ENCODE data around the gene TMEM154. TPM values are rescaled to one million over a fixed set of nuclear protein-coding genes. Genes with fewer than 3 reads are reported as not detected.

TMEM154 gene
- total RNA-seq, 1 experiment from 2014 or later, result 2.6 TPM

- Histone ChIP-seq H3K36me3 (ENCODE audit: insufficient read depth, low read length, poor library complexity, severe bottlenecking) (no peaks in the 10 kb centered on the region), H3K9me3 (ENCODE audit: low read depth, low read length, poor library complexity, severe bottlenecking) (no peaks in the 10 kb centered on the region), H3K4me1 (ENCODE audit: insufficient read depth, low read length, poor library complexity, severe bottlenecking) (no peaks in the 10 kb centered on the region), H3K4me3 (ENCODE audit: low read depth, low read length, poor library complexity, severe bottlenecking) (no peak overlapping the region), H3K27me3 (replicated peaks; ENCODE audit: insufficient read depth, low read depth, low read length, poor library complexity) (no peaks in the 10 kb centered on the region), H3K27ac (ENCODE audit: low read depth, low read length, poor library complexity, severe bottlenecking) (no peak overlapping the region)
- TF ChIP-seq EZH2 (IDR thresholded peaks at IDR 0.05; ENCODE audit: borderline replicate concordance, low read depth, low read length, poor library complexity, severe bottlenecking), result no peak
- no peak for TF ChIP-seq CTCF (conservative IDR thresholded peaks at IDR 0.05; ENCODE audit: low read depth, low read length)
- no TSS peak for BruUV-seq (replicated peaks)
- POLR2A ChIA-PET (ENCODE audit: low non-redundant PET), result interaction anchor here (0.6 kb wide), 1 partner anchor 39 kb away, joined by 3 read pairs; no protein-coding TSS in a partner anchor
- intact Hi-C loops (cut with micrococcal nuclease; ENCODE audit: unreplicated experiment), result no loop called here
- CTCF ChIA-PET, result no interaction called here
- no peak for DNase-seq (ENCODE audit: low spot score)
These were observed 53.0 kb downstream of the TMEM154 start for GRCh38 chr4:152626790-152627189.

GRCh38 chr4:152620915-152621314 is 58.9 kb downstream of the TMEM154 start:
- no peaks in the 10 kb centered on the region for H3K4me1 ChIP-seq (ENCODE audit: insufficient read depth, low read length, poor library complexity, severe bottlenecking)
- no peaks in the 10 kb centered on the region for H3K9me3 ChIP-seq (ENCODE audit: low read depth, low read length, poor library complexity, severe bottlenecking)
- no peak overlapping the region for H3K4me3 ChIP-seq (ENCODE audit: low read depth, low read length, poor library complexity, severe bottlenecking)
- ChIA-PET POLR2A (ENCODE audit: low non-redundant PET) (no interaction called here), CTCF (no interaction called here)
- H3K27me3 ChIP-seq (replicated peaks; ENCODE audit: insufficient read depth, low read depth, low read length, poor library complexity), result no peaks in the 10 kb centered on the region
- TF ChIP-seq EZH2 (IDR thresholded peaks at IDR 0.05; ENCODE audit: borderline replicate concordance, low read depth, low read length, poor library complexity, severe bottlenecking) (no peak), CTCF (conservative IDR thresholded peaks at IDR 0.05; ENCODE audit: low read depth, low read length) (no peak)
- intact Hi-C loops (cut with micrococcal nuclease; ENCODE audit: unreplicated experiment), result no loop called here
- BruUV-seq (replicated peaks), result no TSS peak
- H3K27ac ChIP-seq (ENCODE audit: low read depth, low read length, poor library complexity, severe bottlenecking), result no peak overlapping the region
- DNase-seq (ENCODE audit: low spot score), result no peak
- no peaks in the 10 kb centered on the region for H3K36me3 ChIP-seq (ENCODE audit: insufficient read depth, low read length, poor library complexity, severe bottlenecking)

- Histone ChIP-seq H3K9me3 (ENCODE audit: low read depth, low read length, poor library complexity, severe bottlenecking) (no peaks in the 10 kb centered on the region), H3K27me3 (replicated peaks; ENCODE audit: insufficient read depth, low read depth, low read length, poor library complexity) (no peaks in the 10 kb centered on the region), H3K4me3 (ENCODE audit: low read depth, low read length, poor library complexity, severe bottlenecking) (no peak overlapping the region), H3K36me3 (ENCODE audit: insufficient read depth, low read length, poor library complexity, severe bottlenecking) (no peaks in the 10 kb centered on the region), H3K27ac (ENCODE audit: low read depth, low read length, poor library complexity, severe bottlenecking) (no peak overlapping the region), H3K4me1 (ENCODE audit: insufficient read depth, low read length, poor library complexity, severe bottlenecking) (no peaks in the 10 kb centered on the region)
- intact Hi-C loops (cut with micrococcal nuclease; ENCODE audit: unreplicated experiment), result no loop called here
- no peak for DNase-seq (ENCODE audit: low spot score)
- ChIA-PET POLR2A (ENCODE audit: low non-redundant PET) (no interaction called here), CTCF (no interaction called here)
- no peak for TF ChIP-seq CTCF (conservative IDR thresholded peaks at IDR 0.05; ENCODE audit: low read depth, low read length)
- BruUV-seq (replicated peaks), result no TSS peak
These were observed 59.6 kb downstream of the TMEM154 start for GRCh38 chr4:152620218-152620617.

Data from A673 (cell line).